Sigmoid colon (tissue), 4 donors: ENCODE results near the gene ADH7.

Source experiments
- CTCF ChIP-seq, 4 experiments: fragments of 450-650 bp in 3 of 4; fragments of 200-600 bp in 1 of 4; IDR thresholded peaks; one replicate each; pipeline ENCODE4 v1.5.1; 2016 to 2019; ENCODE audit warnings: antibody characterized with exemption in 4 of 4, mild to moderate bottlenecking in 3 of 4, moderate library complexity in 2 of 4
- EP300 ChIP-seq, 4 donors: sonication (generic); formaldehyde crosslinking; IDR thresholded peaks; one replicate each; pipeline ENCODE4 v1.6.1; 2017; ENCODE audit warnings: antibody characterized with exemption in 4 of 4
- POLR2A ChIP-seq, 2 donors: fragments of 450-650 bp; IDR thresholded peaks; one replicate each; pipeline ENCODE4 v1.6.1; 2016; ENCODE audit warnings: antibody characterized with exemption in 2 of 2, mild to moderate bottlenecking in 2 of 2, moderate library complexity in 2 of 2
- POLR2AphosphoS5 ChIP-seq, 4 donors: sonication (generic); formaldehyde crosslinking; IDR thresholded peaks; one replicate each; pipeline ENCODE4 v1.6.1; 2017; ENCODE audit warnings: antibody characterized with exemption in 4 of 4

DNA sequence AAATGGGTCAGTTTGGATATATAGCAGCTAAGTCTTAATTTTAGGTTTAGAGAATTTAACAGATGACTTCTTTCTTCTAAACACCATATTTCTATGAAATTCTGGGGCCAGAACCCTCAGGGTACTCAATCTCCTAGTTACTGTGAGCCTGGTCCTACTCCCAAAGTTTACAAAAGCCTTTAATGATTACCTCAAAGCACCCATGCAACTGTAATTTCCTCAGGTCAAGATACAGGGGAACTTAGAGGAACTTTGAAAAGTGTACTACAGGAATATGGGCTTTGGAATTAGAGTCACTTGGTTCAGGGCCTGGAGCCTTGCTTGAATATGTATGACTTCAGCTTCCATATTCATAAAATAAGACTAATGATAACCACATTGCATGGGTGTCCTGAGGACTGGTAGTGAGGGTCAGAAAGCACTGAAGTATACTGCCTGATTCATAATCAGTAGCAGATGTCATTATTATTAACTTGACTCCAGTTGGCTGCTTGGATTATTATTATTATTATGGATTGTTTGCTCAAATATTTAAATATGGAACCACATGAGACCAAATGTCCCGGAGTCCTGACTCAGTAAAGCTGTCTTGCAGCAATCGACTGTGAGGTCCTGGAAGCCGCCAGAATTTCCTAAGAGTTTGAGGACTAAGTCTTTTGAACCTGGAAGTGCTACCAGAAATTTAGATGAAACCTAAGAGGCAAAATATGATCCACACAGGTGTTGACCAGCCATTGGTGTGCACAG is 2.0 kb upstream of the ADH7 start:
- no peak for TF ChIP-seq POLR2A (IDR thresholded peaks at IDR 0.05)
- TF ChIP-seq CTCF (IDR thresholded peaks at IDR 0.05): no peak
- no peak for TF ChIP-seq POLR2AphosphoS5 (IDR thresholded peaks at IDR 0.05)
- TF ChIP-seq EP300 (IDR thresholded peaks at IDR 0.05): no peak
